HepG2 (cell line): ENCODE measurements around the gene STK36. TPM values are rescaled to one million over a fixed set of nuclear protein-coding genes. Genes with fewer than 3 reads are reported as not detected.

Source experiments
- EP300 ChIP-seq, 3 experiments: sonication (generic) in 1 of 3; formaldehyde crosslinking in 1 of 3; IDR thresholded peaks; 2 replicates each; pipeline versions ENCODE4 v1.5.1 to v1.6.1; 2011 to 2020; ENCODE audit warnings: low read depth in 2 of 3, low read length in 2 of 3, borderline replicate concordance in 1 of 3, improper control_type of control experiment in 1 of 3, mild to moderate bottlenecking in 1 of 3, missing genetic modification reagents in 1 of 3, moderate library complexity in 1 of 3
- FOXM1 ChIP-seq: sonication (generic); formaldehyde crosslinking; IDR thresholded peaks from 2 replicates; pipeline ENCODE4 v1.5.0; 2020; ENCODE audit warnings: missing genetic modification reagents
- IRF9 ChIP-seq: sonication (generic); formaldehyde crosslinking; IDR thresholded peaks from 2 replicates; pipeline ENCODE4 v1.8.0; 2022; ENCODE audit warnings: missing genetic modification reagents, mild to moderate bottlenecking, borderline replicate concordance
- IRX3 ChIP-seq: sonication (generic); formaldehyde crosslinking; IDR thresholded peaks from 2 replicates; pipeline ENCODE4 v1.8.1; 2023; ENCODE audit warnings: mild to moderate bottlenecking, low read depth, missing genetic modification reagents, borderline replicate concordance
- PAXIP1 ChIP-seq: sonication (generic); formaldehyde crosslinking; conservative IDR thresholded peaks from 2 replicates; pipeline ENCODE4 v1.4.0; 2020; ENCODE audit warnings: mild to moderate bottlenecking, missing genetic modification reagents, moderate library complexity
- RNF219 ChIP-seq: sonication (generic); formaldehyde crosslinking; IDR thresholded peaks from 2 replicates; pipeline ENCODE4 v1.5.0; 2020; ENCODE audit warnings: mild to moderate bottlenecking, missing genetic modification reagents
- SMARCE1 ChIP-seq: fragments of 450-650 bp; IDR thresholded peaks from 2 replicates; pipeline ENCODE4 v1.6.1; 2017; ENCODE audit warnings: borderline replicate concordance
- TFDP2 ChIP-seq: sonication (generic); formaldehyde crosslinking; IDR thresholded peaks from 2 replicates; pipeline ENCODE4 v1.4.0; 2020; ENCODE audit warnings: missing genetic modification reagents
- TMF1 ChIP-seq: sonication (generic); formaldehyde crosslinking; IDR thresholded peaks from 2 replicates; pipeline ENCODE4 v1.8.1; 2022; ENCODE audit warnings: low read depth, missing genetic modification reagents
- ZBTB44 ChIP-seq: sonication (generic); formaldehyde crosslinking; IDR thresholded peaks from 2 replicates; pipeline ENCODE4 v1.4.0; 2020; ENCODE audit warnings: missing genetic modification reagents
- ZBTB46 ChIP-seq: sonication (generic); formaldehyde crosslinking; IDR thresholded peaks from 2 replicates; pipeline ENCODE4 v1.4.0; 2020; ENCODE audit warnings: mild to moderate bottlenecking, missing genetic modification reagents, borderline replicate concordance
- ZNF816 ChIP-seq: sonication (generic); formaldehyde crosslinking; IDR thresholded peaks from 2 replicates; pipeline ENCODE4 v1.8.0; 2022; ENCODE audit warnings: missing genetic modification reagents, mild to moderate bottlenecking, borderline replicate concordance
- ZNF878 ChIP-seq: sonication (generic); formaldehyde crosslinking; IDR thresholded peaks from 2 replicates; pipeline ENCODE4 v1.8.1; 2023; ENCODE audit warnings: mild to moderate bottlenecking, missing genetic modification reagents, moderate library complexity
- ZSCAN12 ChIP-seq: sonication (generic); formaldehyde crosslinking; IDR thresholded peaks from 2 replicates; pipeline ENCODE4 v1.9.0; 2021; ENCODE audit warnings: mild to moderate bottlenecking, missing genetic modification reagents
- polyA plus RNA-seq, 8 experiments: library from polyadenylated mRNA; depleted of rRNA in 3 of 8; stranded (reverse) in 7 of 8; unstranded in 1 of 8; fragments of >200 nt; fragmentation: Illumina TruSeq in 4 of 8; extraction: Trizol in 4 of 8; gene quantifications; 2 replicates each; pipeline versions ENCODE4 v1.2.1 to v1.2.3, GENCODE V29; 2011 to 2016; ENCODE audit warnings: low read depth in 4 of 8, missing spikeins in 1 of 8, mixed read lengths in 1 of 8; ENCODE audit not compliant: insufficient read depth in 1 of 8
- total RNA-seq, 5 experiments: library from RNA; depleted of rRNA; stranded (reverse); fragments of >200 nt; fragmentation: Illumina TruSeq; extraction: Trizol; gene quantifications; 2 replicates each; pipeline ENCODE4 v1.2.3, GENCODE V29; 2016; ENCODE audit warnings: low read depth in 1 of 5

The STK36 gene
- total and polyA plus RNA-seq, 2 of the 13 experiments (the other 11 are each of a cell fraction or from before 2014, with no cell fraction given) = 45.9 to 83.5 TPM

GRCh38 chr2:218710687-218711549 lies 39.0 kb downstream of the STK36 start, which contains the start of gene TTLL4 (continued):
- TF ChIP-seq IRF9 (CRISPR knock-in tag) (peak; percentile 100), PAXIP1 (peak; percentile 75), ZNF878 (CRISPR knock-in tag) (peak; percentile 66), FOXM1 (CRISPR knock-in tag) (no peak), ZSCAN12 (peak; percentile 72; the same call in 1 of the 2 replicates), ZNF816 (CRISPR knock-in tag) (peak; percentile 63; the same call in 1 of the 2 replicates), IRX3 (CRISPR knock-in tag) (no peak), TFDP2 (CRISPR knock-in tag) (peak; percentile 90), ZBTB46 (peak; percentile 97), RNF219 (CRISPR knock-in tag) (0 out of 2 replicates have a peak, but pooled peaks have one; percentile 8), SMARCE1 (no peak), ZBTB44 (CRISPR knock-in tag) (0 out of 2 replicates have a peak, but pooled peaks have one; percentile 69), TMF1 (peak; percentile 96), EP300 (IDR thresholded peaks at IDR 0.05; ENCODE audit: low read depth in 2 of 2, low read length in 2 of 2) (peak in 1 of 2 experiments; percentile 29; a peak in 1 of 4 replicates), EP300 (CRISPR knock-in tag; IDR thresholded peaks at IDR 0.05; ENCODE audit: borderline replicate concordance) (no peak; the same call in 1 of the 2 replicates)
